ENCODE results near the gene MYL9.

GRCh38 chr20:36523341-36523740 lies 18.0 kb upstream of the MYL9 start:
- TF ChIP-seq CTCF (conservative IDR thresholded peaks at IDR 0.05) (no peak), EZH2 (IDR thresholded peaks at IDR 0.05; ENCODE audit: low read depth) (no peak)
